WTC11 (cell line): Measurements from ENCODE around the gene TMTC1.

Experiments used
- CBFB ChIP-seq: sonication (generic); formaldehyde crosslinking; IDR thresholded peaks from 2 replicates; pipeline ENCODE4 v1.8.1; 2022; ENCODE audit warnings: mild to moderate bottlenecking, low read depth, missing genetic modification reagents
- CREB1 ChIP-seq: sonication (generic); formaldehyde crosslinking; IDR thresholded peaks from 2 replicates; pipeline ENCODE4 v1.8.0; 2023; ENCODE audit warnings: mild to moderate bottlenecking, missing genetic modification reagents
- ELF4 ChIP-seq: sonication (generic); formaldehyde crosslinking; IDR thresholded peaks from 2 replicates; pipeline ENCODE4 v1.8.1; 2022; ENCODE audit warnings: low read depth, mild to moderate bottlenecking, moderate library complexity, missing genetic modification reagents
- SMAD4 ChIP-seq: sonication (generic); formaldehyde crosslinking; IDR thresholded peaks from 2 replicates; pipeline ENCODE4 v1.8.0; 2022; ENCODE audit warnings: mild to moderate bottlenecking, missing genetic modification reagents
- TF ChIP-seq, protein P1 (sequence below): sonication (generic); formaldehyde crosslinking; IDR thresholded peaks from 2 replicates; pipeline ENCODE4 v1.8.1; 2023; ENCODE audit warnings: mild to moderate bottlenecking, missing genetic modification reagents, moderate library complexity
- TF ChIP-seq, protein P2 (sequence below): fragments of 200-600 bp; IDR thresholded peaks from 2 replicates; pipeline ENCODE4 v1.8.0; 2022; ENCODE audit warnings: antibody characterized with exemption
- TF ChIP-seq, protein P3 (sequence below): fragments of 250-450 bp; sonication (Bioruptor Pico); IDR thresholded peaks from 2 replicates; pipeline ENCODE4 v1.9.0; 2021; ENCODE audit warnings: moderate library complexity, mild to moderate bottlenecking, inconsistent platforms, borderline replicate concordance
- TF ChIP-seq, protein P4 (sequence below): sonication (generic); formaldehyde crosslinking; IDR thresholded peaks from 2 replicates; pipeline ENCODE4 v1.8.0; 2023; ENCODE audit warnings: mild to moderate bottlenecking, missing genetic modification reagents

DNA sequence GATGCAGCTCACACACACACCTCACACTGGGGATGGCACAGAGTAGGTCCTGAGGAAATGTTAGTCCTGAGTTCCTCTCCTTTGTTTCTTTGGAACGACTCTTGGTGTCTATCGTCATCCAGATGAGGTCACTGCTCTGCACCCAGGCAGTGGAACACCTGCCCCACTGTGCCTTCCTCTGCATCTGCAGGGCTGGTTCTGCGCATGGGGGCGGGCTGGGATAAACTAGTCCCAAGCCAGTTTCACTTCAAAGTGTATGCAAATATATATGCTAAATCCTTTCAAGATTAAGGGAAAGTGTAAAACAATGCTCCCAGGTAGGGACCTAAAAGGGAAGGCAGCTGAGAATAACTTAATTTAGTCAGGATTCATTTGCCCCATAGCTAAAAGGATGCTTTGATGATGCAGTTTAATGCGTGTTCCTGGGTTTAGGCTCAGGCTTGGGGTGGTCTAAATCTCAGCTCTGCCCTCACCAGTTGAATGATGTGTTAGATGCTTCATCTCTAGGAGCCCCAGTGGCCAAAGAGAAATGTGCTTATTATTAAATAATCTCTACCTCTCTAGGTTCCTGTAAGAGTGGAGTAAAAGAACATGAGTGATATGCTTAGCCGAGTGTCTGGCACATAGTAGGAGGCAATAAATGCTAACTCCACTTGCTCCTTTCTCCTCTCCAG is 239.2 kb downstream of the TMTC1 start:
- no peak for TF ChIP-seq ELF4 (CRISPR knock-in tag)
- TF ChIP-seq, protein P1, sequence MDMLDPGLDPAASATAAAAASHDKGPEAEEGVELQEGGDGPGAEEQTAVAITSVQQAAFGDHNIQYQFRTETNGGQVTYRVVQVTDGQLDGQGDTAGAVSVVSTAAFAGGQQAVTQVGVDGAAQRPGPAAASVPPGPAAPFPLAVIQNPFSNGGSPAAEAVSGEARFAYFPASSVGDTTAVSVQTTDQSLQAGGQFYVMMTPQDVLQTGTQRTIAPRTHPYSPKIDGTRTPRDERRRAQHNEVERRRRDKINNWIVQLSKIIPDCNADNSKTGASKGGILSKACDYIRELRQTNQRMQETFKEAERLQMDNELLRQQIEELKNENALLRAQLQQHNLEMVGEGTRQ (CRISPR knock-in tag): no peak
- TF ChIP-seq, protein P2, sequence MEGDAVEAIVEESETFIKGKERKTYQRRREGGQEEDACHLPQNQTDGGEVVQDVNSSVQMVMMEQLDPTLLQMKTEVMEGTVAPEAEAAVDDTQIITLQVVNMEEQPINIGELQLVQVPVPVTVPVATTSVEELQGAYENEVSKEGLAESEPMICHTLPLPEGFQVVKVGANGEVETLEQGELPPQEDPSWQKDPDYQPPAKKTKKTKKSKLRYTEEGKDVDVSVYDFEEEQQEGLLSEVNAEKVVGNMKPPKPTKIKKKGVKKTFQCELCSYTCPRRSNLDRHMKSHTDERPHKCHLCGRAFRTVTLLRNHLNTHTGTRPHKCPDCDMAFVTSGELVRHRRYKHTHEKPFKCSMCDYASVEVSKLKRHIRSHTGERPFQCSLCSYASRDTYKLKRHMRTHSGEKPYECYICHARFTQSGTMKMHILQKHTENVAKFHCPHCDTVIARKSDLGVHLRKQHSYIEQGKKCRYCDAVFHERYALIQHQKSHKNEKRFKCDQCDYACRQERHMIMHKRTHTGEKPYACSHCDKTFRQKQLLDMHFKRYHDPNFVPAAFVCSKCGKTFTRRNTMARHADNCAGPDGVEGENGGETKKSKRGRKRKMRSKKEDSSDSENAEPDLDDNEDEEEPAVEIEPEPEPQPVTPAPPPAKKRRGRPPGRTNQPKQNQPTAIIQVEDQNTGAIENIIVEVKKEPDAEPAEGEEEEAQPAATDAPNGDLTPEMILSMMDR: no peak
- no peak for TF ChIP-seq CREB1 (CRISPR knock-in tag)
- TF ChIP-seq CBFB (CRISPR knock-in tag): no peak
- no peak for TF ChIP-seq SMAD4 (CRISPR knock-in tag)
- TF ChIP-seq, protein P3, sequence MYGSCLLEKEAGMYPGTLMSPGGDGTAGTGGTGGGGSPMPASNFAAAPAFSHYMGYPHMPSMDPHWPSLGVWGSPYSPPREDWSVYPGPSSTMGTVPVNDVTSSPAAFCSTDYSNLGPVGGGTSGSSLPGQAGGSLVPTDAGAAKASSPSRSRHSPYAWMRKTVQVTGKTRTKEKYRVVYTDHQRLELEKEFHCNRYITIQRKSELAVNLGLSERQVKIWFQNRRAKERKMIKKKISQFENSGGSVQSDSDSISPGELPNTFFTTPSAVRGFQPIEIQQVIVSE: no peak
- TF ChIP-seq, protein P4, sequence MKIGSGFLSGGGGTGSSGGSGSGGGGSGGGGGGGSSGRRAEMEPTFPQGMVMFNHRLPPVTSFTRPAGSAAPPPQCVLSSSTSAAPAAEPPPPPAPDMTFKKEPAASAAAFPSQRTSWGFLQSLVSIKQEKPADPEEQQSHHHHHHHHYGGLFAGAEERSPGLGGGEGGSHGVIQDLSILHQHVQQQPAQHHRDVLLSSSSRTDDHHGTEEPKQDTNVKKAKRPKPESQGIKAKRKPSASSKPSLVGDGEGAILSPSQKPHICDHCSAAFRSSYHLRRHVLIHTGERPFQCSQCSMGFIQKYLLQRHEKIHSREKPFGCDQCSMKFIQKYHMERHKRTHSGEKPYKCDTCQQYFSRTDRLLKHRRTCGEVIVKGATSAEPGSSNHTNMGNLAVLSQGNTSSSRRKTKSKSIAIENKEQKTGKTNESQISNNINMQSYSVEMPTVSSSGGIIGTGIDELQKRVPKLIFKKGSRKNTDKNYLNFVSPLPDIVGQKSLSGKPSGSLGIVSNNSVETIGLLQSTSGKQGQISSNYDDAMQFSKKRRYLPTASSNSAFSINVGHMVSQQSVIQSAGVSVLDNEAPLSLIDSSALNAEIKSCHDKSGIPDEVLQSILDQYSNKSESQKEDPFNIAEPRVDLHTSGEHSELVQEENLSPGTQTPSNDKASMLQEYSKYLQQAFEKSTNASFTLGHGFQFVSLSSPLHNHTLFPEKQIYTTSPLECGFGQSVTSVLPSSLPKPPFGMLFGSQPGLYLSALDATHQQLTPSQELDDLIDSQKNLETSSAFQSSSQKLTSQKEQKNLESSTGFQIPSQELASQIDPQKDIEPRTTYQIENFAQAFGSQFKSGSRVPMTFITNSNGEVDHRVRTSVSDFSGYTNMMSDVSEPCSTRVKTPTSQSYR (CRISPR knock-in tag): no peak
